Adrenal gland (tissue), 12 donors: ENCODE results near the gene RGS3. TPM values are rescaled to one million over a fixed set of nuclear protein-coding genes. Genes with fewer than 3 reads are reported as not detected.

Experiments used
- DNase-seq, 7 donors: peaks; one replicate each; pipeline ENCODE4 v3.0.0-alpha.2; 2019 to 2020
- H3K27ac ChIP-seq, 5 donors: fragments of 200-600 bp; sonication (generic) in 4 of 5; 1 replicate in 3 of 5; 2 replicates in 2 of 5; pipeline versions ENCODE4 v1.5.1 to v1.8.0; 2016 to 2020; ENCODE audit warnings: mild to moderate bottlenecking in 1 of 5
- H3K27me3 ChIP-seq: fragments of 200-600 bp; 2 replicates; pipeline ENCODE4 v1.8.0; 2021
- H3K36me3 ChIP-seq, 2 donors: fragments of 200-600 bp; replicated peaks in 1 of 2; 1 replicate in 1 of 2; 2 replicates in 1 of 2; pipeline versions ENCODE4 v1.5.1 to v1.8.0; 2018 to 2022
- H3K4me1 ChIP-seq, 2 donors: fragments of 200-600 bp; replicated peaks in 1 of 2; 1 replicate in 1 of 2; 2 replicates in 1 of 2; pipeline versions ENCODE4 v1.5.1 to v1.8.0; 2018 to 2021
- H3K4me3 ChIP-seq, 4 donors: fragments of 200-600 bp; sonication (generic) in 3 of 4; one replicate each; pipeline ENCODE4 v1.5.1; 2016 to 2018
- H3K9me3 ChIP-seq, 3 donors: fragments of 200-600 bp; sonication (generic) in 1 of 3; replicated peaks in 1 of 3; 1 replicate in 2 of 3; 2 replicates in 1 of 3; pipeline versions ENCODE4 v1.5.1 to v1.8.0; 2016 to 2021
- CTCF ChIP-seq, 6 experiments: fragments of 450-650 bp in 4 of 6; fragments of 200-600 bp in 2 of 6; sonication (generic) in 1 of 6; IDR thresholded peaks; 1 replicate in 5 of 6; 2 replicates in 1 of 6; pipeline versions ENCODE4 v1.5.1 to v1.8.0; 2016 to 2021; ENCODE audit warnings: antibody characterized with exemption in 6 of 6, mild to moderate bottlenecking in 2 of 6, moderate library complexity in 1 of 6
- POLR2A ChIP-seq, 2 donors: fragments of 450-650 bp; IDR thresholded peaks; one replicate each; pipeline ENCODE4 v1.6.1; 2017; ENCODE audit warnings: antibody characterized with exemption in 2 of 2, mild to moderate bottlenecking in 2 of 2, moderate library complexity in 1 of 2
- WGBS, 4 donors: extraction: QIAGEN DNeasy Blood & Tissue Kit in 2 of 4; methylation state at CpG; one replicate each; pipeline versions ENCODE4 v1.1.5 to v1.1.7; 2013 to 2017; 5-methylcytosine and 5-hydroxymethylcytosine counted together
- intact Hi-C, 2 donors: fragments of 100-400 bp; cut with DNase I; formaldehyde crosslinking; loops; one replicate each; pipeline versions ENCODE4 v1.14.1 to v1.15.0; 2022 to 2023
- polyA plus RNA-seq, 3 donors: library from polyadenylated mRNA; stranded (reverse); fragments of 200-250 nt in 2 of 3; fragments of 350-450 nt in 1 of 3; fragmentation: Illumina TruSeq in 1 of 3; extraction: RNeasy Lipid Tissue Mini Kit (QIAGEN cat#74804) in 1 of 3; gene quantifications; one replicate each; pipeline ENCODE4 v1.2.3, GENCODE V29; 2013 to 2014
- total RNA-seq, 9 donors: library from RNA; depleted of rRNA in 4 of 9; stranded (reverse); fragments of >200 nt in 4 of 9; fragments of 120-200 nt in 1 of 9; fragmentation: NEBNext Ultra II Directional in 1 of 9; extraction: Animal tissue kit (Norgen Biotek cat#: 25700) in 1 of 9; gene quantifications; one replicate each; pipeline versions ENCODE4 v1.1.0 to v1.2.4, GENCODE V29; 2013 to 2023
- donor health status: healthy with polysubstance abuse.
- donor health status: Bipolar disorder and iron deficiency.
- donor health status: DM: yes; HTN: yes; CAD: no.
- donor health status: DM: no; HTN: no; CAD: no.
- donor health status: DM: no; HTN: no; CAD: no.
- donor health status: DM: yes; HTN: yes; CAD: no.

Gene RGS3
- total and polyA plus RNA-seq, 12 donors = 34.5 to 126 (median 65.6) TPM

GRCh38 chr9:113573959-113574352, 110.4 kb downstream of the RGS3 start:
- Histone ChIP-seq H3K36me3 (no peaks in the 10 kb centered on the region), H3K4me3 (no peak overlapping the region), H3K9me3 (no peaks in the 10 kb centered on the region), H3K27me3 (no peaks in the 10 kb centered on the region), H3K27ac (peak overlapping the region in 1 of 5 donors; percentile 1), H3K4me1 (peaks cover 0 to 20% of the 10 kb centered on the region in 2 donors)
- intact Hi-C loops = no loop called here
- 79 to 88% (median 84%) methylated on average over 2 of the region's 2 CpGs for WGBS, 4 donors
- no peak for DNase-seq
- TF ChIP-seq POLR2A (IDR thresholded peaks at IDR 0.05) (no peak), CTCF (IDR thresholded peaks at IDR 0.05) (no peak)

- H3K36me3 ChIP-seq = no peaks in the 10 kb centered on the region
- DNase-seq = peak in 3 of 7 donors; percentile 3 to 45 (median 13)
- no peak for TF ChIP-seq POLR2A (IDR thresholded peaks at IDR 0.05)
- no peak for TF ChIP-seq CTCF (IDR thresholded peaks at IDR 0.05)
- no peaks in the 10 kb centered on the region for H3K9me3 ChIP-seq
- H3K27me3 ChIP-seq = no peaks in the 10 kb centered on the region
- H3K4me3 ChIP-seq = no peak overlapping the region
- intact Hi-C loops = no loop called here
- peak overlapping the region in 1 of 5 donors; percentile 1 for H3K27ac ChIP-seq
- H3K4me1 ChIP-seq = peaks cover 2 to 27% of the 10 kb centered on the region in 2 donors
- WGBS, 4 donors = 83 to 86% (median 84%) methylated on average over 11 to 14 of the region's 14 CpGs
These were observed 111.1 kb downstream of the RGS3 start for GRCh38 chr9:113574441-113575262.

DNA sequence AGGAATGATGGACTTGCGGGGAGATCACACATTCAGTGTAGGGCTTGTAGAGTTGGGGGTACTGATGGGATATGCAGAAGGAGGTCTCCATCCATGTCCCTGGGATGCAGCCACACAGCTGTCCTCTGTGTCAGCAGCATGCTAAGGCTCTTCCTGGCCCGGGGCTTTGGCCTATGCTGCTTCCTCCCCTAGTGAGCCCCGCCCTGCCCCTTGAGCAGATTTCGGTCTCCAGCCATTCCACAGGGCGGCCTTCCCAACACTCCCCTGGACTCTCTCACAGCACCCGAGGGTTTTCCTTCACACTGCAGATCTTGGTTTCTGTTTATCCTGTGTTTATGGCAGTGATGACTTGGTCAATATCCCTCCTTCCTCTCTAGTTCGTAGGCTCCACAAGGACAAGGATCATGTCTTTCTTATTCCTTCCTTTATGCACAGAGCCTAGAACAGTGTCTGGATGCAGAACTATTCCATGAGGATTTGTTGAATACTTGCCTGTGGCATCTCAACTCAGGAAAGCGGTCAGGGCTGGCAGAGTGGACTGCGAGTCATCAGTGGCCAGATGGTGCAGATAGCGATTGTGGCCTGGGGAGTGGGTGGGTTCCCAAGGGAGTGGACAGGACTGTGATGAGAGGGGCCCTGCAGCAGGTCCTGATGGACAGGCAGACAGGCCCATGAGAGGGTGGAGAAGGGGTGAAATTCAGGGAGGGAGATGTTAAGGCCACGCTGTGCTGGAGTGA, 114.2 kb downstream of the RGS3 start:
- Histone ChIP-seq H3K36me3 (no peaks in the 10 kb centered on the region), H3K27ac (peak overlapping the region in 2 of 5 donors; percentile 84 to 90), H3K27me3 (no peaks in the 10 kb centered on the region), H3K9me3 (no peaks in the 10 kb centered on the region), H3K4me3 (no peak overlapping the region), H3K4me1 (peaks cover 20 to 57% of the 10 kb centered on the region in 2 donors)
- intact Hi-C loops = no loop called here
- peak in 1 of 7 donors; percentile 10 for DNase-seq
- TF ChIP-seq POLR2A (IDR thresholded peaks at IDR 0.05) (no peak), CTCF (IDR thresholded peaks at IDR 0.05) (no peak)
- 73 to 85% (median 81%) methylated on average over 10 to 11 of the region's 11 CpGs for WGBS, 4 donors

DNA sequence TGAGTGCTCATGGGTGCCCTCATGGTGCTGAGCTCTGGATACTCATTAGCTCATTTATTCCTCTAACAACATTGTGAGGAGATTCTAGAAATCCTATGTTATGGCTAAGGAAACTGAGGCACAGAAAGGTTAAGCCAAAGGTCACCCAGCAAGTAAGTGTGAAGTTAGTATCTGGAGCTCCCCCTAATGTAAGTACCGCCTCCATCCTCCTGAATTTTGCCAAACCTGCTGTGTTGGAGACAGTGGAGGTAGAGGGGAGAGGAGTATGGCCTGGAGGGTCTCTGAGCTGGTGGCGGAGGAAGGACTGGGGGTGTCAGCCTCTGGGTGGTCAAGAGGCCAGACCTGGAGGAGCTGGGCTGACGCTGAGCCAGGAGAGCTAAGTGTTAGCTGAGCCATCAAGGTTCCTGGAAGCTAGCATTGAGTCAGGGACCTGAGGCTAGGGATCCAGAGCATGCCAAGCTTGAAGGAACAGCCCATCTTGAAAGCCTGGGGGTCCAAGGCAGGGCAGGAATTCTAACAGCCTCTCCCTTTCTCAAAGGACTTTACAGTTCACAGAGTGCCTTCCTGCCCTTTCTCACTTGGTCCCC, 114.8 kb downstream of the RGS3 start:
- Histone ChIP-seq H3K4me3 (no peak overlapping the region), H3K4me1 (peaks cover 20 to 60% of the 10 kb centered on the region in 2 donors), H3K27ac (peak overlapping the region in 3 of 5 donors; percentile 68 to 90 (median 84)), H3K9me3 (no peaks in the 10 kb centered on the region), H3K36me3 (peaks cover 0 to 3% of the 10 kb centered on the region in 2 donors), H3K27me3 (no peaks in the 10 kb centered on the region)
- WGBS, 4 donors = 92 to 94% (median 93%) methylated on average over 3 of the region's 3 CpGs
- DNase-seq = peak in 1 of 7 donors; percentile 5
- TF ChIP-seq CTCF (IDR thresholded peaks at IDR 0.05) (no peak), POLR2A (IDR thresholded peaks at IDR 0.05) (no peak)
- intact Hi-C loops = no loop called here
